Heart left ventricle (tissue), 16 donors: Measurements from ENCODE around the gene BICD2. TPM values are rescaled to one million over a fixed set of nuclear protein-coding genes. Genes with fewer than 3 reads are reported as not detected.

Experiments used
- ATAC-seq, 4 donors: fragments of 200-7000 bp; cut with Tn5 transposase; one replicate each; pipeline ENCODE4 v1.9.1; 2020 to 2022; ENCODE audit warnings: moderate library complexity in 4 of 4, mild to moderate bottlenecking in 3 of 4, moderate number of reproducible peaks in 1 of 4
- DNase-seq, 5 donors: peaks; one replicate each; pipeline ENCODE4 v3.0.0-alpha.2; 2020
- H3K27ac ChIP-seq, 12 donors: fragments of 200-600 bp; sonication (generic) in 4 of 12; one replicate each; pipeline versions ENCODE4 v1.5.0 to v1.8.0; 2016 to 2022; ENCODE audit warnings: mild to moderate bottlenecking in 2 of 12
- H3K27me3 ChIP-seq, 9 donors: fragments of 200-600 bp; sonication (generic) in 2 of 9; one replicate each; pipeline versions ENCODE4 v1.5.1 to v1.8.0; 2016 to 2022; ENCODE audit warnings: mild to moderate bottlenecking in 3 of 9
- H3K36me3 ChIP-seq, 9 donors: fragments of 200-600 bp; sonication (generic) in 2 of 9; one replicate each; pipeline versions ENCODE4 v1.5.0 to v1.8.0; 2018 to 2022; ENCODE audit warnings: mild to moderate bottlenecking in 2 of 9
- H3K4me1 ChIP-seq, 12 donors: fragments of 200-600 bp; sonication (generic) in 4 of 12; one replicate each; pipeline versions ENCODE4 v1.5.0 to v1.8.0; 2016 to 2022; ENCODE audit warnings: mild to moderate bottlenecking in 3 of 12
- H3K4me3 ChIP-seq, 12 donors: fragments of 200-600 bp; sonication (generic) in 4 of 12; one replicate each; pipeline versions ENCODE4 v1.5.0 to v1.8.0; 2017 to 2022; ENCODE audit warnings: mild to moderate bottlenecking in 9 of 12, moderate library complexity in 4 of 12
- H3K9me3 ChIP-seq, 12 donors: fragments of 200-600 bp; sonication (generic) in 4 of 12; one replicate each; pipeline versions ENCODE4 v1.5.0 to v1.8.0; 2016 to 2022; ENCODE audit warnings: mild to moderate bottlenecking in 1 of 12
- POLR2A ChIP-seq, 2 donors: fragments of 450-650 bp; IDR thresholded peaks; one replicate each; pipeline ENCODE4 v1.6.1; 2017; ENCODE audit warnings: antibody characterized with exemption in 2 of 2, mild to moderate bottlenecking in 2 of 2, moderate library complexity in 2 of 2
- WGBS, 4 donors: extraction: QIAGEN DNeasy Blood & Tissue Kit in 2 of 4; methylation state at CpG; one replicate each; pipeline versions ENCODE4 v1.1.5 to v1.1.7; 2013 to 2018; 5-methylcytosine and 5-hydroxymethylcytosine counted together
- intact Hi-C, 10 donors: fragments of 100-400 bp; cut with DNase I; formaldehyde crosslinking; loops; one replicate each; pipeline versions ENCODE4 v1.11.1 to v1.14.2; 2022
- polyA plus RNA-seq, 2 donors: library from polyadenylated mRNA; stranded (reverse); fragments of 200-250 nt; gene quantifications; one replicate each; pipeline ENCODE4 v1.2.3, GENCODE V29; 2013
- total RNA-seq, 9 donors: library from RNA; depleted of rRNA in 2 of 9; stranded (reverse); fragments of >200 nt in 2 of 9; fragmentation: NEBNext Ultra II Directional in 3 of 9; extraction: Animal tissue kit (Norgen Biotek cat#: 25700) in 3 of 9; gene quantifications; one replicate each; pipeline versions ENCODE4 v1.1.0 to v1.2.4, GENCODE V29; 2016 to 2023
- TF ChIP-seq, protein P1 (sequence below), 12 donors: fragments of 200-600 bp; sonication (generic) in 4 of 12; IDR thresholded peaks; one replicate each; pipeline versions ENCODE4 v1.5.0 to v1.8.0; 2018 to 2022; ENCODE audit warnings: antibody characterized with exemption in 12 of 12, mild to moderate bottlenecking in 5 of 12
- donor health status: ischemic (EF 13 %, LVEDD 7.1; RV severe dilation, severe dysfunction).
- donor health status: healthy with polysubstance abuse.
- donor health status: DM: no; HTN: yes; CAD: no.
- donor health status: DM: no; HTN: no; CAD: no.
- donor health status: ischemic (EF 25% LVEDD 6.9; RV normal size, moderate dysfunction).
- donor health status: ischemic (EF 25% LVEDD 5.7; RV mildly dilated, moderate dysfunction).
- donor health status: healthy.
- donor health status: DM: yes; HTN: yes; CAD: no.
- donor health status: ischemic (EF 35%, LVEDD 5.7; RV mildly dilated, moderate dysfunction).
- donor health status: nonischemic (EF 11% LVEDD 7.7; RV severe dilation, severe dysfunction).
- donor health status: DM: yes; HTN: yes; CAD: no.
- donor health status: PGD.
- donor health status: ischemic (EF 29% LVEDD 5.4; RV normal size, mild dysfunction).
- donor health status: nonischemic (EF 23%, LVEDD 6.1; RV moderate dilation, normal function).

BICD2 gene
- total and polyA plus RNA-seq, 11 donors: 17.6 to 56.7 (median 35.9) TPM

DNA sequence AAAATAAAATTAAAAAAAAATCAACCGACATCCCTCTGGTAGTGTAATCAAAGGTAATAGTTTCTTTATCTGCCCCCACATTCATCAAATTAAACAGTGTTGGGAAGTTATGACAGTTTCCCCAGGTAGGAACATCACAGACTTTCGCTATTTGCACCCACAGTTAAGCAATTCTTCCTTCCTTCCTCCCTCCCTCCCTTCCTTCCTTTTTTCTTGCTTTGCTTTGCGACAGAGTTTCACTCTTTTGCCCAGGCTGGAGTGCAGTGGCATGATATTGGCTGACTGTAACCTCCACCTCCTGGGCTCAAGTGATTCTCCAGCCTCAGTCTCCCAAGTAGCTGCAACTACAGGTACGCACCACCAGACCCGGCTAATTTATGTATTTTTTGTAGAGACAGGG, 10.8 kb upstream of the BICD2 start:
- no peak for TF ChIP-seq POLR2A (IDR thresholded peaks at IDR 0.05)
- TF ChIP-seq, protein P1, sequence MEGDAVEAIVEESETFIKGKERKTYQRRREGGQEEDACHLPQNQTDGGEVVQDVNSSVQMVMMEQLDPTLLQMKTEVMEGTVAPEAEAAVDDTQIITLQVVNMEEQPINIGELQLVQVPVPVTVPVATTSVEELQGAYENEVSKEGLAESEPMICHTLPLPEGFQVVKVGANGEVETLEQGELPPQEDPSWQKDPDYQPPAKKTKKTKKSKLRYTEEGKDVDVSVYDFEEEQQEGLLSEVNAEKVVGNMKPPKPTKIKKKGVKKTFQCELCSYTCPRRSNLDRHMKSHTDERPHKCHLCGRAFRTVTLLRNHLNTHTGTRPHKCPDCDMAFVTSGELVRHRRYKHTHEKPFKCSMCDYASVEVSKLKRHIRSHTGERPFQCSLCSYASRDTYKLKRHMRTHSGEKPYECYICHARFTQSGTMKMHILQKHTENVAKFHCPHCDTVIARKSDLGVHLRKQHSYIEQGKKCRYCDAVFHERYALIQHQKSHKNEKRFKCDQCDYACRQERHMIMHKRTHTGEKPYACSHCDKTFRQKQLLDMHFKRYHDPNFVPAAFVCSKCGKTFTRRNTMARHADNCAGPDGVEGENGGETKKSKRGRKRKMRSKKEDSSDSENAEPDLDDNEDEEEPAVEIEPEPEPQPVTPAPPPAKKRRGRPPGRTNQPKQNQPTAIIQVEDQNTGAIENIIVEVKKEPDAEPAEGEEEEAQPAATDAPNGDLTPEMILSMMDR (IDR thresholded peaks at IDR 0.05): no peak
- H3K36me3 ChIP-seq: no peaks in the 10 kb centered on the region
- H3K4me3 ChIP-seq: no peak overlapping the region
- ATAC-seq (no peak), DNase-seq (no peak)
- H3K27ac ChIP-seq: no peak overlapping the region
- H3K9me3 ChIP-seq: peaks cover 0 to 6% (median 0%) of the 10 kb centered on the region in 12 donors
- WGBS, 4 donors: 67 to 80% (median 76%) methylated on average over 5 of the region's 5 CpGs
- intact Hi-C loops: no loop called here
- H3K4me1 ChIP-seq: peaks cover 0 to 15% (median 4%) of the 10 kb centered on the region in 12 donors
- H3K27me3 ChIP-seq: no peaks in the 10 kb centered on the region

DNA sequence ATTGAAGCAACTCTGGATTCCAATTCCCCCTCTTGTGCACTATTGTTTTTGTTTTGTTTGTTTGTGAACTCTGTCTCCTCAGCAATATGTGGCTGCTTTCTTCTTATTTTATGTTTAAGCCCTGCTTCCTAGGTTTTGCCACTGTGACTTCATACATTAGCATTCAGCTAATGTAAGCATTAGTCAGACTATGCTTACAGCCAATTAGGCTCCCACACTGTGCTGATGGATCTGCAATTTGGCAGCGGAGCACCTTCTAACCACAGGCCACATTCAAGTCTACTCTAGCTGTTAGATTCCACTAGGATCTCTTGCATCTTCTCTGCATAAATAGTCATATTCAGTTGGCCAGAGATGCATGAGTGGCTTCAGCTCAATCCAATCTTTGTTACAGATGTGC, 9.6 kb upstream of the BICD2 start:
- TF ChIP-seq, protein P1 (IDR thresholded peaks at IDR 0.05): no peak
- TF ChIP-seq POLR2A (IDR thresholded peaks at IDR 0.05): no peak
- intact Hi-C loops: loop anchor here in 1 of 10 donors (5.0 kb wide), 1 partner anchor 57 kb away; no protein-coding TSS in a partner anchor
- Histone ChIP-seq H3K4me3 (no peak overlapping the region), H3K27ac (no peak overlapping the region), H3K4me1 (peaks cover 0 to 27% (median 13%) of the 10 kb centered on the region in 12 donors), H3K36me3 (no peaks in the 10 kb centered on the region), H3K27me3 (no peaks in the 10 kb centered on the region), H3K9me3 (peaks cover 0 to 6% (median 0%) of the 10 kb centered on the region in 12 donors)
- DNase-seq (no peak), ATAC-seq (no peak)
- WGBS, 4 donors: 67 to 95% (median 89%) methylated on average over 1 of the region's 1 CpG

DNA sequence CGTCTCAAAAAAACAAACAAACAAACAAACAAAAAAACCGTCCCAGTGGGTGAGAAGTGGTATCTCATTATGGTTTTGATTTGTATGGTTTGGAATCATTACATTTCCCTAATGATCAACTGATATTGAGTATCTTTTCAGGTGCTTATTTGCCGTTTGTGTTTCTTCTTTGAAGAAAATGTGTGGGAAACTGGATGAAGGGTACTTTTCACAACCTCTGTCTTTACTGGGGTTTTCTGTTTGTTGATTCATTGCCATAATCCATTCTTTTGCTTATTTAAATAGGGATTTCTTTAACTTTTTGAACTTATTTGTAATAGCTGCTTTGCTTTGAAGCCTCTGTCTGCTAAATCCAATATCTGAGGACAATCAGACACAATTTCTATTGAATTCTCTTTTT, 9.2 kb upstream of the BICD2 start:
- Histone ChIP-seq H3K27ac (no peak overlapping the region), H3K4me1 (peaks cover 0 to 30% (median 14%) of the 10 kb centered on the region in 12 donors), H3K4me3 (no peak overlapping the region), H3K36me3 (no peaks in the 10 kb centered on the region), H3K9me3 (peaks cover 0 to 2% (median 0%) of the 10 kb centered on the region in 12 donors), H3K27me3 (no peaks in the 10 kb centered on the region)
- ATAC-seq (no peak), DNase-seq (no peak)
- intact Hi-C loops: loop anchor here in 1 of 10 donors (5.0 kb wide), 1 partner anchor 57 kb away; no protein-coding TSS in a partner anchor
- 88 to 94% (median 90%) methylated on average over 3 of the region's 3 CpGs for WGBS, 4 donors
- TF ChIP-seq, protein P1 (IDR thresholded peaks at IDR 0.05): no peak
- no peak for TF ChIP-seq POLR2A (IDR thresholded peaks at IDR 0.05)

DNA sequence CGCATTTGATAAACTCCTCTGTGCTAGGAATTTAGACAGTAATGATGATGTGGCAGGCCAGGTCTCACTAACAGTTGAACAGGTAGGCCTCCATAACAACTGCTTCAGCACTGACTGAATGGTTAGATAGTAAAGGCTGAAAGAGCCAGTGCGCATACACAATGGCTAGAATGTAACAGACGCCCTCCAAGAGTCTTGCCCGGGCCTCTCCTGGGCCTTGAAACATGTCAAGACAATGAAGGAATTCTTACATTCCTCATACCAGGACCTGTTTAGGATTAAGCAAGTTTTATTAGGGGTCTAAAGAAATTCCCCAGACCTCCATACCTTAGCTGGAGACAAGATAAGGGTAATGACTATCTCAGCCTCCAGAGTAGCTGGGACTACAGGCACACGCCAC, 6.7 kb upstream of the BICD2 start:
- no peak for DNase-seq
- no peaks in the 10 kb centered on the region for H3K9me3 ChIP-seq
- intact Hi-C loops: loop anchor here in 1 of 10 donors (5.0 kb wide), 1 partner anchor 54 kb away; no protein-coding TSS in a partner anchor
- ATAC-seq: no peak
- H3K27me3 ChIP-seq: no peaks in the 10 kb centered on the region
- no peak overlapping the region for H3K4me3 ChIP-seq
- H3K27ac ChIP-seq: no peak overlapping the region
- peaks cover 0 to 30% (median 16%) of the 10 kb centered on the region in 12 donors for H3K4me1 ChIP-seq
- TF ChIP-seq POLR2A (IDR thresholded peaks at IDR 0.05): no peak
- TF ChIP-seq, protein P1 (IDR thresholded peaks at IDR 0.05): no peak
- 94 to 100% (median 96%) methylated on average over 5 of the region's 5 CpGs for WGBS, 4 donors
- H3K36me3 ChIP-seq: no peaks in the 10 kb centered on the region
